SHP77 treated with DMSO at 0.1 percent for 48 hours (cell line): Measurements from ENCODE around the gene CAV3.

Experiments used
- DNase-seq: peaks from one replicate; lab custom pipeline; 2025; lab: John Stamatoyannopoulos, UW

The CAV3 gene

GRCh38 chr3:8761866-8762265 lies 28.3 kb downstream of the CAV3 start:
- DNase-seq = no peak

GRCh38 chr3:8762607-8763377 lies 29.2 kb downstream of the CAV3 start:
- no peak for DNase-seq

GRCh38 chr3:8764528-8764927 lies 30.9 kb downstream of the CAV3 start:
- no peak for DNase-seq

- DNase-seq = no peak
Observed at GRCh38 chr3:8765528-8765927, 31.9 kb downstream of the CAV3 start.

- no peak for DNase-seq
Observed at GRCh38 chr3:8766148-8766547, 32.5 kb downstream of the CAV3 start.

- no peak for DNase-seq
Observed at GRCh38 chr3:8767256-8767666, 33.7 kb downstream of the CAV3 start.

GRCh38 chr3:8767667-8768363 lies 34.2 kb downstream of the CAV3 start:
- no peak for DNase-seq

- DNase-seq = no peak
Observed at GRCh38 chr3:8768364-8769087, 34.9 kb downstream of the CAV3 start.

GRCh38 chr3:8769088-8769822 lies 35.7 kb downstream of the CAV3 start, which contains the start of gene OXTR:
OXTR (minus strand) TSS chr3:8769613; CDS start chr3:8768187, 1,426 bp downstream.
- DNase-seq = peak; percentile 63

- DNase-seq = no peak
Observed at GRCh38 chr3:8773941-8774542, 40.4 kb downstream of the CAV3 start.

GRCh38 chr3:8775181-8775580 lies 41.6 kb downstream of the CAV3 start:
- no peak for DNase-seq

- no peak for DNase-seq
Observed at GRCh38 chr3:8775602-8776001, 42.0 kb downstream of the CAV3 start.

GRCh38 chr3:8776406-8776805 lies 42.8 kb downstream of the CAV3 start:
- DNase-seq = no peak

- DNase-seq = no peak
Observed at GRCh38 chr3:8777201-8777977, 43.8 kb downstream of the CAV3 start.

- DNase-seq = no peak
Observed at GRCh38 chr3:8777978-8778267, 44.3 kb downstream of the CAV3 start.

- DNase-seq = no peak
Observed at GRCh38 chr3:8778475-8778874, 44.9 kb downstream of the CAV3 start.

- no peak for DNase-seq
Observed at GRCh38 chr3:8780279-8780678, 46.7 kb downstream of the CAV3 start.

GRCh38 chr3:8784676-8785435 lies 51.3 kb downstream of the CAV3 start:
- DNase-seq = no peak

GRCh38 chr3:8790529-8790928 lies 56.9 kb downstream of the CAV3 start:
- no peak for DNase-seq

GRCh38 chr3:8793242-8793641 lies 59.6 kb downstream of the CAV3 start:
- no peak for DNase-seq
